ENCODE measurements around the gene FOXK1.

The FOXK1 gene

DNA sequence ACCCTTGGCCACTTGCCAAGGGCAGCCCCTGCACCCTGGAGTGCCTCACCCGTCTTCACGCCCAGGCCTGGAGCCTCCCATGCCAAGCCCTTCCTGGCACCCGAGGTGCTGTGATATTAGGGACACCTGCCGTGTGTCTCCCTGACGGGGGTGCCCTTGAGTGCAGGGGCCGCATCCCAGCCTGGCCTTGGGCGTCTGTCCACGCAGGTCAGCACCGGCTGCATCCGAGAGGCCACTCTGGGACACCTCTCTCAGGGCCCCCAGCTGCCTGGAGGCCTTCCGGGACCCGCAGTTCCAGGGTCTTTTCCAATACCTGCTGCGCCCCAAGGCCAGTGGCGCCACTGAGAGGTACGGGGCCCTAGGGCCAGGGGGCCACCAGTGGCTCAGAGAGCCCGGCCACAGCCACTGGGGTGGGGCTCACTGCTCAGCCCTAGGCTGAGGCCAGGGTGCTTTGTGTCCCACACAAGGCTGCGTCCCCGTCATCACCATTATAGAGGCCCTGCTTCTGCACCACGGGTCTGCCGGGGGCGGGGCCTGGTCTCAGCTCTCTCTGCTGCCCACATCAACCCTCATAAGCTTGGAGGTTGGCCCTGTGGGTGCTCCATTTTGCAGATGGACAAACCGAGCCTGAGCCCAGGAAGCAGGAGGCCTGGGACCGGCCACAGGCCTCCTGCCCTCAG, 106.0 kb downstream of the FOXK1 start:
- Histone ChIP-seq H3K4me1 (ENCODE audit: control insufficient read depth, insufficient read depth, low read length) (no peaks in the 10 kb centered on the region), H3K9me3 (ENCODE audit: control insufficient read depth, insufficient read depth, low read depth, low read length) (no peaks in the 10 kb centered on the region), H3K27ac (ENCODE audit: extremely low read depth, low read depth, low read length) (no peak overlapping the region), H3K4me3 (ENCODE audit: low read depth, low read length) (no peak overlapping the region), H3K36me3 (ENCODE audit: control insufficient read depth in 2 of 2, insufficient read depth in 1 of 2, low read length in 2 of 2) (peaks cover 0 to 52% of the 10 kb centered on the region in 2 experiments; a peak in 1 of 3 replicates)
- no peak for TF ChIP-seq MZF1 (tag by site-specific recombination; IDR thresholded peaks at IDR 0.05; ENCODE audit: borderline replicate concordance)
- CTCF ChIA-PET = interaction anchor here (1.5 kb wide), 1 partner anchor 10 kb away, joined by 5 read pairs; no protein-coding TSS in a partner anchor
- POLR2A ChIA-PET = no interaction called here

DNA sequence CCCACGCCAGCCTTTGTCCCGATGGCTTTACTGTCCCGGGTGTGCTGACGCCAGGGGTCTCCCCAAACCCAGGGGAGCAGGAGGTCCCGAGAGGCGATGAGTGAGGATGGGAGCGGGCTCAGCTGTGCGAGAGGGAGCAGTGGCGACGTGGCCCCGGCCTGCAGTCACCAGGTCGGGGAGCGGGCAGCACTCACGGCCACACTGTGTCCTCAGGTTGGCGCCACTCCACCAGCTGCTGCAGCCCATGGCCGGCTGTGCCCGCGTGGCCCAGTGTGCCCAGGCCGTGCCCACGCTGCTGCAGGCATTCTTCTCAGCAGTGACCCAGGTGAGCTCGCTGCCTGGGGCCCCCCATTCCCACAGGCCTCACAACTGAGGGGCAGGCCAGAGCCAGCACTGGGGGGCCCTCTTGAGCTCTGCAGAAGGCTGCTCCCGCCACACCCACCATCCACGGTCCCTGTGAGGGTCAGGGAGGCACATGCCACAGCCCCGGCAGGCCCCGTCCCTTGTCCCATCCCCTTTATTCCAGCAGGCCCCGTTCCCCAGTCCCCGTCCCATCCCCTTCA, 106.6 kb downstream of the FOXK1 start:
- Histone ChIP-seq H3K4me3 (ENCODE audit: low read depth, low read length) (no peak overlapping the region), H3K36me3 (ENCODE audit: control insufficient read depth in 2 of 2, insufficient read depth in 1 of 2, low read length in 2 of 2) (peaks cover 0 to 49% of the 10 kb centered on the region in 2 experiments; a peak in 1 of 3 replicates), H3K9me3 (ENCODE audit: control insufficient read depth, insufficient read depth, low read depth, low read length) (no peaks in the 10 kb centered on the region), H3K27ac (ENCODE audit: extremely low read depth, low read depth, low read length) (no peak overlapping the region), H3K4me1 (ENCODE audit: control insufficient read depth, insufficient read depth, low read length) (no peaks in the 10 kb centered on the region)
- CTCF ChIA-PET = interaction anchor here (1.5 kb wide), 1 partner anchor 9 kb away, joined by 5 read pairs; no protein-coding TSS in a partner anchor
- POLR2A ChIA-PET = no interaction called here
- TF ChIP-seq, protein P1, sequence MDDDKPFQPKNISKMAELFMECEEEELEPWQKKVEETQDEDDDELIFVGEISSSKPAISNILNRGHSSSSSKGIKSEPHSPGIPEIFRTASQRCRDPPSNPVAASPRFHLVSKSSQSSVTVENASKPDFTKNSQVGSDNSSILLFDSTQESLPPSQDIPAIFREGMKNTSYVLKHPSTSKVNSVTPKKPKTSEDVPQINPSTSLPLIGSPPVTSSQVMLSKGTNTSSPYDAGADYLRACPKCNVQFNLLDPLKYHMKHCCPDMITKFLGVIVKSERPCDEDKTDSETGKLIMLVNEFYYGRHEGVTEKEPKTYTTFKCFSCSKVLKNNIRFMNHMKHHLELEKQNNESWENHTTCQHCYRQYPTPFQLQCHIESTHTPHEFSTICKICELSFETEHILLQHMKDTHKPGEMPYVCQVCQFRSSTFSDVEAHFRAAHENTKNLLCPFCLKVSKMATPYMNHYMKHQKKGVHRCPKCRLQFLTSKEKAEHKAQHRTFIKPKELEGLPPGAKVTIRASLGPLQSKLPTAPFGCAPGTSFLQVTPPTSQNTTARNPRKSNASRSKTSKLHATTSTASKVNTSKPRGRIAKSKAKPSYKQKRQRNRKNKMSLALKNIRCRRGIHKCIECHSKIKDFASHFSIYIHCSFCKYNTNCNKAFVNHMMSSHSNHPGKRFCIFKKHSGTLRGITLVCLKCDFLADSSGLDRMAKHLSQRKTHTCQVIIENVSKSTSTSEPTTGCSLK (tag by site-specific recombination; IDR thresholded peaks at IDR 0.05) = no peak
- TF ChIP-seq ZNF426 (tag by site-specific recombination; IDR thresholded peaks at IDR 0.05) (no peak), ZNF121 (tag by site-specific recombination; IDR thresholded peaks at IDR 0.05) (no peak), ZNF704 (tag by site-specific recombination; IDR thresholded peaks at IDR 0.05) (no peak), ZNF140 (tag by site-specific recombination; IDR thresholded peaks at IDR 0.05) (no peak), ZNF473 (tag by site-specific recombination; IDR thresholded peaks at IDR 0.05) (no peak), ZNF830 (tag by site-specific recombination; IDR thresholded peaks at IDR 0.05; ENCODE audit: low read depth) (no peak), SP3 (tag by site-specific recombination; IDR thresholded peaks at IDR 0.05) (no peak), INSM2 (tag by site-specific recombination; IDR thresholded peaks at IDR 0.05) (no peak), ZXDB (tag by site-specific recombination; IDR thresholded peaks at IDR 0.05) (no peak)
- TF ChIP-seq, protein P2, sequence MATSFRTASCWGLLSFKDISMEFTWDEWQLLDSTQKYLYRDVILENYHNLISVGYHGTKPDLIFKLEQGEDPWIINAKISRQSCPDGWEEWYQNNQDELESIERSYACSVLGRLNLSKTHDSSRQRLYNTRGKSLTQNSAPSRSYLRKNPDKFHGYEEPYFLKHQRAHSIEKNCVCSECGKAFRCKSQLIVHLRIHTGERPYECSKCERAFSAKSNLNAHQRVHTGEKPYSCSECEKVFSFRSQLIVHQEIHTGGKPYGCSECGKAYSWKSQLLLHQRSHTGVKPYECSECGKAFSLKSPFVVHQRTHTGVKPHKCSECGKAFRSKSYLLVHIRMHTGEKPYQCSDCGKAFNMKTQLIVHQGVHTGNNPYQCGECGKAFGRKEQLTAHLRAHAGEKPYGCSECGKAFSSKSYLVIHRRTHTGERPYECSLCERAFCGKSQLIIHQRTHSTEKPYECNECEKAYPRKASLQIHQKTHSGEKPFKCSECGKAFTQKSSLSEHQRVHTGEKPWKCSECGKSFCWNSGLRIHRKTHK (tag by site-specific recombination; IDR thresholded peaks at IDR 0.05) = no peak
